A549 (cell line): ENCODE results near the gene ACSM6.

Source experiments
- CTCF ChIP-seq: fragments of >200 bp; sonication (Bioruptor Twin); formaldehyde crosslinking; IDR thresholded peaks from 3 replicates; pipeline ENCODE4 v1.5.1; 2016
- TF ChIP-seq, protein P1 (sequence below): IDR thresholded peaks from 2 replicates; pipeline ENCODE4 v1.6.1; 2012

- TF ChIP-seq, protein P1, sequence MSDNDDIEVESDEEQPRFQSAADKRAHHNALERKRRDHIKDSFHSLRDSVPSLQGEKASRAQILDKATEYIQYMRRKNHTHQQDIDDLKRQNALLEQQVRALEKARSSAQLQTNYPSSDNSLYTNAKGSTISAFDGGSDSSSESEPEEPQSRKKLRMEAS: no peak
- peak; percentile 79 for TF ChIP-seq CTCF
Measured at GRCh38 chr10:95208702-95209391, 14.8 kb downstream of the ACSM6 start.
